Mesendoderm (in vitro differentiated cells): ENCODE measurements around the gene INHBC.
"Not testable (repeated sequence)": the region's sequence is repeated elsewhere in the genome, so short reads cannot be mapped to it uniquely, and the experiment has no call there.

ENCODE experiments used
- DNase-seq: peaks from one replicate; pipeline ENCODE4 v3.0.0; 2013
- H2AK5ac ChIP-seq: 2 replicates; pipeline ENCODE4 v1.6.1; 2013; ENCODE audit warnings: low read length, inconsistent platforms
- H2BK120ac ChIP-seq: 2 replicates; pipeline ENCODE4 v1.6.1; 2013; ENCODE audit warnings: low read depth, mild to moderate bottlenecking, low read length, moderate library complexity, mixed read lengths
- H2BK15ac ChIP-seq: replicated peaks from 2 replicates; pipeline ENCODE4 v1.6.1; 2013; ENCODE audit warnings: low read depth, mild to moderate bottlenecking, moderate library complexity
- H2BK5ac ChIP-seq: 2 replicates; pipeline ENCODE4 v1.6.1; 2013; ENCODE audit warnings: low read length, inconsistent platforms
- H3K18ac ChIP-seq: 2 replicates; pipeline ENCODE4 v1.6.1; 2013; ENCODE audit warnings: mild to moderate bottlenecking, low read length, mixed read lengths
- H3K23ac ChIP-seq: one replicate; pipeline ENCODE4 v1.6.1; 2013; ENCODE audit warnings: low read length
- H3K27ac ChIP-seq: 2 replicates; pipeline ENCODE4 v1.5.1; 2013; ENCODE audit warnings: low read depth, mild to moderate bottlenecking, inconsistent platforms, low read length, moderate library complexity
- H3K27me3 ChIP-seq: 2 replicates; pipeline ENCODE4 v1.6.1; 2013; ENCODE audit warnings: low read length, control low read depth, mild to moderate bottlenecking, inconsistent platforms; ENCODE audit not compliant: insufficient read depth, poor library complexity
- H3K36me3 ChIP-seq: 2 replicates; pipeline ENCODE4 v1.6.1; 2013; ENCODE audit warnings: low read length, inconsistent platforms; ENCODE audit not compliant: control insufficient read depth, insufficient read depth
- H3K4ac ChIP-seq: one replicate; pipeline ENCODE4 v1.6.1; 2013; ENCODE audit warnings: low read depth, mild to moderate bottlenecking, low read length, moderate library complexity
- H3K4me1 ChIP-seq: 2 replicates; pipeline ENCODE4 v1.6.1; 2013; ENCODE audit warnings: low read depth, low read length, inconsistent platforms; ENCODE audit not compliant: control insufficient read depth
- H3K4me2 ChIP-seq: 2 replicates; pipeline ENCODE4 v1.6.1; 2013; ENCODE audit warnings: low read length
- H3K4me3 ChIP-seq: 2 replicates; pipeline ENCODE4 v1.5.1; 2013; ENCODE audit warnings: mild to moderate bottlenecking, low read length
- H3K56ac ChIP-seq: one replicate; pipeline ENCODE4 v1.6.1; 2013; ENCODE audit warnings: low read length
- H3K79me1 ChIP-seq: 2 replicates; pipeline ENCODE4 v1.6.1; 2013; ENCODE audit warnings: low read length, inconsistent platforms
- H3K79me2 ChIP-seq: 2 replicates; pipeline ENCODE4 v1.6.1; 2013; ENCODE audit warnings: mild to moderate bottlenecking, low read length; ENCODE audit not compliant: control insufficient read depth, insufficient read depth
- H3K9ac ChIP-seq: 2 replicates; pipeline ENCODE4 v1.6.1; 2013; ENCODE audit warnings: low read length, inconsistent platforms
- H4K5ac ChIP-seq: one replicate; pipeline ENCODE4 v1.6.1; 2013; ENCODE audit warnings: low read length
- H4K8ac ChIP-seq: one replicate; pipeline ENCODE4 v1.6.1; 2013; ENCODE audit warnings: low read depth, mild to moderate bottlenecking, control low read depth, low read length, moderate library complexity
- WGBS: extraction: QIAGEN DNeasy Blood & Tissue Kit; methylation state at CpG from one replicate; pipeline ENCODE4 v1.1.7; 2013; ENCODE audit warnings: low lambda C conversion rate, missing lambda C conversion rate; ENCODE audit not compliant: insufficient coverage; ENCODE audit errors: extremely low coverage; 5-methylcytosine and 5-hydroxymethylcytosine counted together

The INHBC gene

DNA sequence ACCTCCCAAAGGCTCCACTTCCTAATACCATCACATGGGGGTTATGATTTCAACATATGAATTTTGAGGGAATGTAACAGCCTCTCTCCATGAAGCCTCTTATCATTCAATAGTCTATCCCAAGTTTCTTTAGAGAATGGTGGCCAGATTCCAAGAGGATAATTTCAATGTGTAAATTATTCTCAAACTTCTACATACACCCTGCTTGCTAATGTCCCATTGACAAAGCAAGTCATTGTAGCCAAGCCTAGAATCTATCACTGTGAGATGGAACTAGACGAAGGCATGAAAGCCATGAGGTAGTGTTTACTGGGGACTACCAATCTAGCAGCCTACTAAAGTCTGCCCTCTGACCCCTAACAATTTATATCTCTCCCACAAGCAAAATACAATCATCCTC, 3.8 kb downstream of the INHBC start:
- Histone ChIP-seq H2BK15ac (no peak overlapping the region), H3K4ac (no peak overlapping the region), H2BK5ac (no peak overlapping the region), H4K8ac (no peak overlapping the region), H3K4me1 (no peaks in the 10 kb centered on the region), H2BK120ac (no peak overlapping the region), H3K23ac (no peak overlapping the region), H3K36me3 (no peaks in the 10 kb centered on the region), H3K4me3 (no peak overlapping the region), H3K9ac (no peak overlapping the region), H3K18ac (no peak overlapping the region), H3K27ac (no peak overlapping the region), H3K79me1 (no peaks in the 10 kb centered on the region), H3K56ac (no peak overlapping the region), H2AK5ac (no peak overlapping the region), H3K27me3 (no peaks in the 10 kb centered on the region), H4K5ac (no peak overlapping the region), H3K79me2 (no peaks in the 10 kb centered on the region), H3K4me2 (no peak overlapping the region)
- DNase-seq, result no peak
- no CpG with 5 or more reads among the region's 1 CpG for WGBS

- H4K5ac ChIP-seq, result no peak overlapping the region
- H3K9ac ChIP-seq, result no peak overlapping the region
- no peak overlapping the region for H2AK5ac ChIP-seq
- H3K27ac ChIP-seq, result no peak overlapping the region
- no CpG with 5 or more reads among the region's 4 CpGs for WGBS
- DNase-seq, result no peak
- no peak overlapping the region for H2BK120ac ChIP-seq
- no peaks in the 10 kb centered on the region for H3K79me2 ChIP-seq
- H3K79me1 ChIP-seq, result no peaks in the 10 kb centered on the region
- H3K4me2 ChIP-seq, result no peak overlapping the region
- no peaks in the 10 kb centered on the region for H3K4me1 ChIP-seq
- H4K8ac ChIP-seq, result no peak overlapping the region
- no peaks in the 10 kb centered on the region for H3K27me3 ChIP-seq
- no peak overlapping the region for H3K18ac ChIP-seq
- H3K56ac ChIP-seq, result no peak overlapping the region
- H2BK15ac ChIP-seq, result no peak overlapping the region
- no peak overlapping the region for H3K4me3 ChIP-seq
- H2BK5ac ChIP-seq, result no peak overlapping the region
- H3K36me3 ChIP-seq, result no peaks in the 10 kb centered on the region
- no peak overlapping the region for H3K23ac ChIP-seq
- no peak overlapping the region for H3K4ac ChIP-seq
Measured at GRCh38 chr12:57439762-57440266, 5.2 kb downstream of the INHBC start.

- not testable (repeated sequence) for H2BK15ac ChIP-seq, H3K79me2 ChIP-seq, DNase-seq, H3K79me1 ChIP-seq, H3K36me3 ChIP-seq, H3K56ac ChIP-seq, H3K27me3 ChIP-seq, H2BK120ac ChIP-seq, H3K27ac ChIP-seq, H3K9ac ChIP-seq, H2BK5ac ChIP-seq, H3K4ac ChIP-seq, H2AK5ac ChIP-seq, H4K5ac ChIP-seq, H4K8ac ChIP-seq, H3K18ac ChIP-seq, H3K23ac ChIP-seq, H3K4me3 ChIP-seq, H3K4me1 ChIP-seq, H3K4me2 ChIP-seq
- WGBS, result no CpG with 5 or more reads among the region's 2 CpGs
Measured at GRCh38 chr12:57441393-57441792, 6.8 kb downstream of the INHBC start.

DNA sequence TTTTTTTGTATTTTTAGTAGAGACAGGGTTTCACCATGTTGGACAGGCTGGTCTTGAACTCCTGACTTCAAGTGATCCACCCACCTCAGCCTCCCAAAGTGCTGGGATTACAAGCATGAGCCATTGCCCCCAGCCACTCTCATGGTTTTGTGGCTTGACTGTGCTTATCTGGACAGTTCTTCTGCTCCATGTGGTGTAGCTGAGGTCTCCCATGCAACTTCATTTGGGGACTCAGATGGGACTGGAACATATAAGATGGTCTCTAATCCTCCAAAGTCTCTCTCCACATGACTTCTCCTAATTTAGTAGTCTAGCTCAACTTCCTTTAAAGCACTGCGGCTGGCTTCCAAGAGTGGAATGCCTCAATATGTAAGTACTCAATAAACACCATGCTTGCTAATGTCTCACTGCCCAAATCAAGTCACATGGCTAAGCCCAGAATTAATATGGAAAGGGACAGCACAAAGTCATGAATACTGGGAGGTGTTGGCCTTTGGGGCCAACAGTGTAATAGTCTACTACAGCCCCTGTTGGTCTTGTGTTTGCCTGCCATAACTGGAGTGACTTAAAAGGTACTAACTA, 7.4 kb downstream of the INHBC start:
- Histone ChIP-seq H2BK120ac (no peak overlapping the region), H3K36me3 (no peaks in the 10 kb centered on the region), H3K18ac (no peak overlapping the region), H3K79me2 (no peaks in the 10 kb centered on the region), H2AK5ac (no peak overlapping the region), H3K56ac (no peak overlapping the region), H3K27ac (no peak overlapping the region), H2BK5ac (no peak overlapping the region), H3K4ac (no peak overlapping the region), H4K5ac (no peak overlapping the region), H3K9ac (no peak overlapping the region), H3K79me1 (no peaks in the 10 kb centered on the region), H3K23ac (no peak overlapping the region), H4K8ac (no peak overlapping the region), H2BK15ac (no peak overlapping the region), H3K4me1 (no peaks in the 10 kb centered on the region), H3K4me3 (no peak overlapping the region), H3K27me3 (no peaks in the 10 kb centered on the region), H3K4me2 (no peak overlapping the region)
- DNase-seq, result no peak
- no CpG with 5 or more reads among the region's 1 CpG for WGBS

- H3K23ac ChIP-seq, H3K56ac ChIP-seq, H3K4me2 ChIP-seq, H3K79me1 ChIP-seq, H4K5ac ChIP-seq, H3K27ac ChIP-seq, H2BK15ac ChIP-seq, H2BK5ac ChIP-seq, H3K4me3 ChIP-seq, H3K27me3 ChIP-seq, H3K4ac ChIP-seq, H3K9ac ChIP-seq, H4K8ac ChIP-seq, H2AK5ac ChIP-seq, H3K4me1 ChIP-seq, H3K36me3 ChIP-seq, H3K79me2 ChIP-seq, DNase-seq, H2BK120ac ChIP-seq, H3K18ac ChIP-seq: not testable (repeated sequence)
- WGBS, result no CpG with 5 or more reads among the region's 6 CpGs
Measured at GRCh38 chr12:57444337-57444736, 9.8 kb downstream of the INHBC start.

- no peak overlapping the region for H4K8ac ChIP-seq
- no peaks in the 10 kb centered on the region for H3K4me1 ChIP-seq
- H3K4me2 ChIP-seq, result no peak overlapping the region
- no peak overlapping the region for H3K56ac ChIP-seq
- H2BK5ac ChIP-seq, result no peak overlapping the region
- no peak overlapping the region for H3K9ac ChIP-seq
- no peak for DNase-seq
- H3K27me3 ChIP-seq, result no peaks in the 10 kb centered on the region
- no peak overlapping the region for H3K18ac ChIP-seq
- no peak overlapping the region for H2AK5ac ChIP-seq
- H2BK15ac ChIP-seq, result no peak overlapping the region
- no peak overlapping the region for H2BK120ac ChIP-seq
- H3K79me1 ChIP-seq, result no peaks in the 10 kb centered on the region
- H3K23ac ChIP-seq, result no peak overlapping the region
- no peak overlapping the region for H3K4ac ChIP-seq
- no CpG with 5 or more reads among the region's 5 CpGs for WGBS
- H3K27ac ChIP-seq, result no peak overlapping the region
- no peaks in the 10 kb centered on the region for H3K79me2 ChIP-seq
- no peak overlapping the region for H3K4me3 ChIP-seq
- H4K5ac ChIP-seq, result no peak overlapping the region
- no peaks in the 10 kb centered on the region for H3K36me3 ChIP-seq
Measured at GRCh38 chr12:57444744-57445143, 10.2 kb downstream of the INHBC start.
